HG02885 (cell line): ENCODE results near the gene EML4.
"Not testable (repeated sequence)": the region's sequence is repeated elsewhere in the genome, so short reads cannot be mapped to it uniquely, and the experiment has no call there.

ENCODE experiments used
- ATAC-seq: cut with Tn5 transposase; IDR thresholded peaks from one replicate; pipeline ENCODE4 v1.9.1; 2021; ENCODE audit warnings: mild to moderate bottlenecking; ENCODE audit not compliant: unreplicated experiment, poor library complexity

Gene EML4

DNA sequence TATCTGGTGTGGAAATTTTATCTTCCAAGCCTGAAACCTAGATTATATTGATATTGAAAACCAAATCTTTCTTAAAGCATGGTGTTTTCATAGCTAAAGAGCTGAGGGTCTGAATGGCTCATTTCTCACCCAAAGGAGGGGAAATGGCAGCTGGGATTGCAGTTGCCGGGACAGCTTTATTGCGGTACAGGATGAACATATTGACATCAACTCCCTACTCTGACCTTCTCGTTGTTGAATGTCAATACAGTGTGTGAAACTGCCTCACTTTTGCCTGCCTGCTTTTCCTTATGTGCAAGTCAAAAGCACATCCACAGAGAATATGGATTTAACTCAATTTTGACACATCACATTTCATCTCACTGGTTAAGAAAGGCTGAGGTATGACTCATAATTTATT lies 195.5 kb downstream of the EML4 start:
- ATAC-seq, result no peak

DNA sequence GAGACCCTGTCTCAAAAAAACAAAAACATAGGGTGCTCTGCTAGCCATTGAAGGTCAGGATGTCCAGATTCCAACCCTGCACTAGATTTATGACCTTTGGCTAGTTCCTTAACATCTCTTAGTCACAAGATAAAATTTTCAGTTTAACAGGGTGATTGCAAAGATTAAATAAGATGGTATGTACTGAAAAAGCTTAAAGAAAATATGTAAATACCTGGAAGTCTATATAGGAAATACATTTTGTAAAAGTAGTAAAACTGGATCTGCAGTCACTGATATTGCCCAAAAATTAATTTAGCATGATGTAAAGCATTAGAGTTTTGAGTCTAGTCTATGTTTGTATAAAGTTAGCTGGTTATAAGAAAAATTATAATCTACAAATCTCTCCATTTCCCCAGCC lies 197.3 kb downstream of the EML4 start:
- ATAC-seq, result no peak

DNA sequence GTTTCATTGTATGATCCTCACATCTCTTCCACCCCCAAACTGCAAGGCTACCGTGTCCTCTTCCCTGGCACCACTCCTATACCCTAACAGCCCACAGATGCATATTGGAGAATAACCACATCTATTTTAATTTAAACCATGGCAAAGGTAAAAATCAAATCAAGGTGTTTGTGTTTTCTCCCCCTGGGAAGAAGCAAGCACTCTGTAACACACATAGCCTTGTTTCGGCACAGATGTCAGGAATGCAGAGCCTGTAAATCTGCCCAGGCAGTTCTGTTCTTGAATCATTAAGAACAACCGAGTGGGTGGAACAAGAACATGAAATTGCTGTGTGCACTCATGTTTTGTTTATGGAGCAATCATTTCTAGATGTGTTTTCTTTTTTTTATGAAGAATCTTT lies 198.7 kb downstream of the EML4 start:
- ATAC-seq, result no peak

DNA sequence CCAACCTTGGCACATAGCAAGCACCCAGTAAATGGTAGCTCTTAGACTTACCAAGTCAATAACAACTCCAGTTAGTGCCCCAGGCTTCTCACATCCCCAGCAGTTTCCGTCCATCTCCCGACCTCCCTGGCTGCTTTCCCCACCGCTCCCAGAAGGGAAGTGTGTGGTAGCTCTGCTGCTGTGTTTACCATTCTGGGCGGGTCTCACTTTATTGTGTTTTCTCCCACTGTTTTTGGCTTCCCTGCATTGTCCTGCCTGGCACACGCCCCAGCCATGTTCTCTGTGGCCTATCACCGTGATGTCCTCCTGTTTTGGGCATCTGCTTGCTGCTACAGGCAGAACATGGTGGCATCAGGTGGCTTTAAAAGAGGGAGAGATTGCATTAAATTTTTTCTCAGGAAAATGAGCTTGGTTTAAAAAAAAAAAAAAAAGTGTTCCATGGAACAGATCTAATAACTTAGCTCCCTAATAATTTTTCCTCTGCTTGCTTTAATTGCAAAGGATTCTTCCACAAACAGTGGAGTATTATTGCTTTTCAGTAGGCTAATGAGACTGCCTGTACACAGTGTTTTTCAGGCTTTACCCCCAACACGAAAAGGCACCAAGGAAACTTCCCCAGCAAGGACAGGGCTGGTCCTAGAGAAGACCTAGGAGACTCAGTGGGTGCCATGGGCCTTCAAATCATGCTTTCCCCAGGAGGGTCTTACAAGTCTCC lies 199.8 kb downstream of the EML4 start:
- no peak for ATAC-seq

DNA sequence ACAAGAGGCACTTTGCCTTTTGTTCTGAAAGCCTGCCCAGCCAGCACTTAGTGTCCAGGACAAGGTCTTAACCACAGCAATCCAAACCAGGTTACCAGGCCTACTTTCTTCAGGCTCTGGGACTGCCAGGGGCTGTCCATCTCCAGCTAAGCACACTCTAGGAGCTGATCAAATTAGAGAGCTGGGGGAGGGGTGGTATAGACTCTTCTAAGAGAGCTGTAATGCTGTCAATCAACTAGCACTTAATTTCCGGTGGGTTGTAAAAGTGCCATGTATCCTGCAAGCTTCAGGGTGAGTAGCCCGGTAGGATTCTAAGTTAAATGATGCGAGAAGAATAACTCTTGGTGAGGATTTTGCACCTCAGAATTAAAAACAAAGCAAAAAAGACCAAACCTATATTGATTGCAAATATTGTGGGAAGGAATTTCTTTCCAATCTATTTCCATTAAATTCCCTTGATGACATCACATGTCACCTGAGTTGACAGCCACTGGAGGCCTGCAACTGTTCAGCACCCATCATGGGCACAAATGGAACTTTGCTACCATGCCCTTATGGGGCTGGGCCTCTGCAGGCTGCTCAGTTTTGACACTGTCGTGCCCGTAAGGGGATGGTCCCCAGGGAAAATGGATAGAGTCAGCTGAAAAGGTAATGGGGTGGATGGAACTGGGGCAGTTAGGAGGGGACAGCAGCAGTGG lies 200.5 kb downstream of the EML4 start:
- ATAC-seq, result no peak

DNA sequence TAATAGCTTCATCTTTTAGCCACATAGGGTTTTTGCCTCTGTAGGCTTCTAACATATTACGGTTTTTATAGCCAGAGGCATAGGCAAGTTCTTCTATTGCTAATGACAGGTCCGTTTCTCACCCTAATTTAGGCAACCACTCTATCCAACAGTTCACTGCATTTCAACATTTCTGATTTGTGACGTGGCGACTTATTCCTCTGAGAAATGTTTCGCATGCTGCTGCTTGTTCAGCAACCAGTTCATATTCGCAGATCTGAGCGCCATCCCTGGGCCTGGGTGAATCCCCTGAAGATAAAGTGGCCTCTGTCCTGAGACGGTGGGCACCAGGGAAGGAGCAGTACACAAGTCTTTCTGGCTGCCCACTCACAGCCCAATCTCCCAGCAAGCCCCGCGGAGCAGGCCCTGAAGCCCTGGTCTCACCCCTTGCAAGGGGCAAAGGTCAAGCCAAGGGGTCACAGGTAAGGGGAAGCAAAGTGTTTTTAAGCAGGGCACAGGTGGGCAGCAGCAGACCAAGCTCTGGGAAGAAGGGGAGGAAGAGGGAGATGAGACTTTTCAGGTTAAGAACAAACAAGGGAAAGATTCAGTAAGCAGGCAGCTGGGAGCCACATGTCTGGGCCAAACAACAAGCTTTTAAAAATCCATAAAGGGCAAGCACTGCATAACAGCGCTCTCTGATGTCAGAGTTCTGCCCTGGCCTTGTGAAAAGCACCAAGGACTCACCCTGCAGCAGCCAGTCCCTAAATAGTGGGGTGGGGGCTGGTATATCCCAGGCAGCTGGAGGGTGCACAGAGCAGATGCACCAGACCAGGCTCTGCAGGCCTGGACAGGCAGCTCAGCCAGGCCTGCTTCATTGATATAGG lies 202.7 kb downstream of the EML4 start:
- no peak for ATAC-seq

DNA sequence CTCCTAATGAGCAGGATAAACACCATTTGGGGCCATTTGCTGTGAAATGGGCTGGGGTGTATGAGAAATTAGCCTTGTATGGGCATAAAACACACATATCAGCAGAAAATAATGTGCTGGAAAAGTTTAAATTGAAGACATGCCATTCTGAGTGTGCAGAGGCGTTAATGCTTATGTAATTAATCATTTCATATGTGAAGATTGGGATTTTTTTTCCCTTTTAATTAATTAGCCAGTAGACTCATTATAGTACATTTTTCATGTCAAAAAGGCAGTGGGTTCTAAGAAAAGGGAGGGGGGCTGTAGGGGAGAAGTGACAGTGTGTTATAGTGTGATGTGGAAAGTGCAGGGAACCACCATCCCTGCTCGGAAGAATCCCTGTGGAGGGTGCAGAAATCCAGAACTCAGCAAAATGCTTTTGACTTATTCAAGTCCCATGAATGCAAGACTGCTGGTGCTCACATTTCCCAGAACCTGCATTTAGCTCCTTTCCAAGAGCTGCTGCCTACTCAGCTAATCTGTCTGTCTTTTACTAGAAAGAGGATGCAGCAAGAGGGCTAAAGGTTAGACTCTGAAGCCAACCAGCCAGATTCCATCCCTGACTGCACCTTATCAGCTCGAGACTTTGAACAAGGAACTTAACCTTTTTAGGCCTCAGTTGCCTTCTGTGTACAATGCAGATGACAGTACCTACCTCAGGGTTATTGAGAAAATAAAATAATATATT lies 203.5 kb downstream of the EML4 start:
- ATAC-seq, result no peak

DNA sequence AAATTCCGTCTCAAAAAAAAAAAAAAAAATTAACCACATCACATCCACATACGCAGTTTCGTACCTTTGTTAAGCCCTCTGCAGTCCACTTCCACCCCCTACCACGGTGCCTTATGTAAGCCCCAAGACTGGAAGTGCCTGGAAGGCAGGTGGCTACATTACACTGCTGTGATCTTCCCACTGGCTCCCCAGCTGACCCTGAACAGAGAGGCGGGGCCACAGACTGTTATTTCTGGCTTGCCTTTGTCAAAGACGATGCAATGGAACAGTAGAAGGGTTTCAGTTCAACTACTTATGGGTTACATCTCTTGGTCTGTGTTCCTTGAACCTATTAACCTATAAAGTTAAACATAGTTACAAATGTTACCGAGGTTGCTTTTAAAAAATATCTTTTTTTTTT lies 207.6 kb downstream of the EML4 start:
- peak; percentile 46 for ATAC-seq

DNA sequence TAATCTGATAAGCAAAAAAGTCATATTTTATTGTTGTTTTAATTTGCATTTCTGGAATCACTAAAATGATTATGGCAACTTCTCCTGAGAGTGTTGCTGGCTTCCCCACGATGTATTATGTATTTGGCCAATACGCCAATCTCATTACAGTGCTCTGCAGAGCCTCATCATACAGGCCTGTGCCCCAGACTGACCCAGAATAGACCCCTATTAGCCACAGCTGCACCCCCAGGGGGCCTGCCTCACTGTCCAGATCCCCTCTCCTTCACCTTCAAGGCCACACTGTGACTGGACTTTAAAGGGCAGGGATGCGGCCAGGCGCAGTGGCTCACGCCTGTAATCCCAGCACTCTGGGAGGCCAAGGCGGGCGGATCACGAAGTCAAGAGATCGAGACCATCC lies 209.3 kb downstream of the EML4 start:
- no peak for ATAC-seq

DNA sequence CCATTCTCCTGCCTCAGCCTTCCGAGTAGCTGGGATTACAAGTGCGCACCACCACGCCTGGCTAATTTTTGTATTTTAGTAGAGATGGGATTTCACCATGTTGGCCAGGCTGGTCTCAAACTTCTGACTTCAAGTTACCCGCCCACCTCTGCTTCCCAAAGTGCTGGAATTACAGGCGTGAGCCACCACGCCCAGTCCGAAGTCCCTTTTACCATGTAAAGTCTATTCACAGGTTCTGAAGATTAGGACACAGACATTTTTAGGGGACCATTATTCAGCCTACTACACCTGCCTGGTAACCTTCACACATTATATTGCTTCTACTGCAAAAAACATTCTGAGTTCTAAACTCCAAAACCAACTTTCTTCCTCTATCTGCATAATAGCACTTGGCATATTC lies 210.9 kb downstream of the EML4 start:
- not testable (repeated sequence) for ATAC-seq

DNA sequence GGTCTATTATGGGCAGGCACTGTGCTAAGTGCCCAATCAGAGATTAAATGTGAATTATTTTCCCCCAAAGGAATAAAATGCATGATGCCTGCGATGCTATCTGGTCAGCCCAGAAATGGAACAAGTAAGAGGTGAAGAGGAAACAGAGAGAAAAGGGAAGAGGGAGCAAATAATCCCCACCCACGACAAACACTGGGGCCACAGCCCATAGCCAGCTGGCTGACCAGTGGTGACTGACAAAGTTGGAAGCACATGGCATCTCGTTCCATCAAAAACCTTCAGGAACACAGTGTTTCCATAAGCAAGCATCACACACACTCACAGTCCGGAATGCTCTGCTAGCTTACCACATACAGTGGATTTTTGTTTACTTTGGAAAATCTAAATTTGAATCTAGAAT lies 213.0 kb downstream of the EML4 start:
- no peak for ATAC-seq
